Esophagus (tissue), 2 donors: ENCODE measurements around the gene PTCH1. TPM values are rescaled to one million over a fixed set of nuclear protein-coding genes. Genes with fewer than 3 reads are reported as not detected.

Experiments
- H3K27ac ChIP-seq, 2 donors: one replicate each; pipeline ENCODE4 v1.5.1; 2013; ENCODE audit warnings: low read depth in 2 of 2, mild to moderate bottlenecking in 2 of 2, inconsistent platforms in 1 of 2, low read length in 1 of 2, moderate library complexity in 1 of 2
- H3K27me3 ChIP-seq, 2 donors: one replicate each; pipeline ENCODE4 v1.6.1; 2013; ENCODE audit warnings: low read length in 2 of 2, control low read depth in 1 of 2, mild to moderate bottlenecking in 1 of 2; ENCODE audit not compliant: insufficient read depth in 2 of 2, control insufficient read depth in 1 of 2
- H3K36me3 ChIP-seq, 2 donors: one replicate each; pipeline ENCODE4 v1.6.1; 2013; ENCODE audit warnings: low read length in 1 of 2; ENCODE audit not compliant: control insufficient read depth in 2 of 2, insufficient read depth in 2 of 2
- H3K4me1 ChIP-seq, 2 donors: one replicate each; pipeline ENCODE4 v1.6.1; 2013; ENCODE audit warnings: low read length in 1 of 2; ENCODE audit not compliant: control insufficient read depth in 2 of 2, insufficient read depth in 2 of 2
- H3K4me3 ChIP-seq, 2 donors: one replicate each; pipeline ENCODE4 v1.5.1; 2013; ENCODE audit warnings: low read length in 2 of 2, mild to moderate bottlenecking in 2 of 2, low read depth in 1 of 2, moderate library complexity in 1 of 2
- H3K9me3 ChIP-seq, 2 donors: one replicate each; pipeline ENCODE4 v1.6.1; 2013; ENCODE audit warnings: mild to moderate bottlenecking in 2 of 2, low read depth in 1 of 2, low read length in 1 of 2, moderate library complexity in 1 of 2; ENCODE audit not compliant: control insufficient read depth in 2 of 2, insufficient read depth in 1 of 2
- WGBS, 2 donors: extraction: QIAGEN DNeasy Blood & Tissue Kit; methylation state at CpG; one replicate each; pipeline ENCODE4 v1.1.7; 2013; 5-methylcytosine and 5-hydroxymethylcytosine counted together
- polyA plus RNA-seq, 2 donors: library from polyadenylated mRNA; stranded (reverse); fragments of 200-250 nt; gene quantifications; one replicate each; pipeline ENCODE4 v1.2.3, GENCODE V29; 2013
- donor health status: healthy with polysubstance abuse.
- donor health status: Bipolar disorder and iron deficiency.

Gene PTCH1
- polyA plus RNA-seq, 2 donors: 2.4 to 2.8 TPM

- Histone ChIP-seq H3K27ac (no peak overlapping the region), H3K9me3 (no peaks in the 10 kb centered on the region), H3K4me1 (peaks cover 0 to 2% of the 10 kb centered on the region in 2 donors), H3K4me3 (no peak overlapping the region), H3K36me3 (no peaks in the 10 kb centered on the region), H3K27me3 (no peaks in the 10 kb centered on the region)
- 61 to 67% methylated on average over 2 of the region's 2 CpGs for WGBS, 2 donors
These were observed 110.7 kb downstream of the PTCH1 start for GRCh38 chr9:95406121-95406520.

GRCh38 chr9:95399261-95399660 lies 117.5 kb downstream of the PTCH1 start:
- Histone ChIP-seq H3K27ac (no peak overlapping the region), H3K4me1 (no peaks in the 10 kb centered on the region), H3K27me3 (no peaks in the 10 kb centered on the region), H3K36me3 (no peaks in the 10 kb centered on the region), H3K4me3 (no peak overlapping the region), H3K9me3 (no peaks in the 10 kb centered on the region)
- 87 to 96% methylated on average over 4 of the region's 4 CpGs for WGBS, 2 donors

Other genes with a start within 250 kb of the PTCH1 start
- 1 to 10 TPM; 2.5 to 3.6 TPM for gene FANCC, start 199.3 kb downstream of the PTCH1 start, polyA plus RNA-seq